SK-N-SH (cell line): ENCODE data around the gene LDAF1.

ENCODE experiments used
- CHD2 ChIP-seq: fragments of 150-350 bp; IDR thresholded peaks from 2 replicates; pipeline ENCODE4 v1.6.1; 2018; ENCODE audit warnings: low read length; ENCODE audit not compliant: partially characterized antibody
- CTCF ChIP-seq: fragments of 200-600 bp; sonication (generic); IDR thresholded peaks from 2 replicates; pipeline ENCODE4 v1.6.1; 2017; ENCODE audit warnings: antibody characterized with exemption, mild to moderate bottlenecking, moderate library complexity
- FOXM1 ChIP-seq: IDR thresholded peaks from 2 replicates; pipeline ENCODE4 v1.4.0; 2012; ENCODE audit warnings: low read depth, mild to moderate bottlenecking
- GABPA ChIP-seq: IDR thresholded peaks from 2 replicates; pipeline ENCODE4 v1.4.0; 2012; ENCODE audit warnings: low read depth, mild to moderate bottlenecking
- JUND ChIP-seq: IDR thresholded peaks from 2 replicates; pipeline ENCODE4 v1.4.0; 2012
- POLR2AphosphoS5 ChIP-seq: IDR thresholded peaks from 2 replicates; pipeline ENCODE4 v1.6.1; 2012; ENCODE audit warnings: low read depth, low read length
- RAD21 ChIP-seq: IDR thresholded peaks from 2 replicates; pipeline ENCODE4 v1.6.1; 2012; ENCODE audit warnings: mild to moderate bottlenecking, low read length
- REST ChIP-seq: IDR thresholded peaks from 2 replicates; pipeline ENCODE4 v1.6.1; 2012; ENCODE audit warnings: mild to moderate bottlenecking, low read depth, low read length, moderate library complexity
- TAF1 ChIP-seq: IDR thresholded peaks from 2 replicates; pipeline ENCODE4 v1.6.1; 2012; ENCODE audit warnings: low read depth, mild to moderate bottlenecking, low read length, moderate library complexity, borderline replicate concordance

GRCh38 chr16:21217121-21217520 lies 58.6 kb downstream of the LDAF1 start:
- no peak for TF ChIP-seq RAD21
- TF ChIP-seq GABPA = no peak
- TF ChIP-seq CTCF = no peak
- TF ChIP-seq CHD2 = no peak
- TF ChIP-seq JUND = no peak
- no peak for TF ChIP-seq POLR2AphosphoS5
- no peak for TF ChIP-seq REST
- no peak for TF ChIP-seq TAF1
- TF ChIP-seq FOXM1 = no peak
